Liver (tissue), 9 donors: Measurements from ENCODE around the gene ATXN10. TPM values are rescaled to one million over a fixed set of nuclear protein-coding genes. Genes with fewer than 3 reads are reported as not detected.

ENCODE experiments used
- DNase-seq: peaks from one replicate; pipeline ENCODE4 v3.0.0-alpha.2; 2017; ENCODE audit warnings: low spot score
- H3K27ac ChIP-seq, 2 donors: one replicate each; pipeline ENCODE4 v1.7.0; 2013; ENCODE audit warnings: inconsistent platforms in 2 of 2, low read length in 2 of 2, control low read depth in 1 of 2, low read depth in 1 of 2, mild to moderate bottlenecking in 1 of 2
- H3K27me3 ChIP-seq, 4 donors: one replicate each; pipeline versions ENCODE4 v1.6.1 to v1.7.0; 2013; ENCODE audit warnings: low read length in 3 of 4, inconsistent platforms in 1 of 4, mild to moderate bottlenecking in 1 of 4, moderate library complexity in 1 of 4; ENCODE audit not compliant: control insufficient read depth in 4 of 4, insufficient read depth in 4 of 4
- H3K36me3 ChIP-seq, 4 donors: one replicate each; pipeline versions ENCODE4 v1.6.1 to v1.7.0; 2013; ENCODE audit warnings: low read length in 3 of 4, mild to moderate bottlenecking in 3 of 4, low read depth in 1 of 4, moderate library complexity in 1 of 4; ENCODE audit not compliant: control insufficient read depth in 4 of 4, insufficient read depth in 3 of 4
- H3K4me1 ChIP-seq, 4 donors: one replicate each; pipeline versions ENCODE4 v1.6.1 to v1.7.0; 2013; ENCODE audit warnings: low read length in 3 of 4, mild to moderate bottlenecking in 3 of 4, moderate library complexity in 1 of 4; ENCODE audit not compliant: control insufficient read depth in 4 of 4, insufficient read depth in 4 of 4
- H3K4me3 ChIP-seq, 3 donors: one replicate each; pipeline versions ENCODE4 v1.6.1 to v1.7.0; 2013; ENCODE audit warnings: low read length in 3 of 3, control low read depth in 1 of 3, low read depth in 1 of 3, mild to moderate bottlenecking in 1 of 3
- H3K9ac ChIP-seq, 2 donors: one replicate each; pipeline ENCODE4 v1.7.0; 2013; ENCODE audit warnings: low read length in 2 of 2, mild to moderate bottlenecking in 2 of 2, moderate library complexity in 2 of 2, control low read depth in 1 of 2, low read depth in 1 of 2
- H3K9me3 ChIP-seq, 4 donors: one replicate each; pipeline versions ENCODE4 v1.6.1 to v1.7.0; 2013; ENCODE audit warnings: low read length in 3 of 4; ENCODE audit not compliant: control insufficient read depth in 4 of 4
- FOXA1 ChIP-seq: IDR thresholded peaks from 2 replicates; pipeline ENCODE4 v1.6.1; 2016; ENCODE audit warnings: antibody characterized with exemption
- FOXA2 ChIP-seq: IDR thresholded peaks from 2 replicates; pipeline ENCODE4 v1.6.1; 2016; ENCODE audit warnings: antibody characterized with exemption
- HNF4A ChIP-seq, 2 donors: conservative IDR thresholded peaks; 2 replicates each; pipeline ENCODE4 v1.6.1; 2016; ENCODE audit warnings: antibody characterized with exemption in 2 of 2, mild to moderate bottlenecking in 2 of 2
- HNF4G ChIP-seq: IDR thresholded peaks from 2 replicates; pipeline ENCODE4 v1.6.1; 2016; ENCODE audit warnings: antibody characterized with exemption
- JUND ChIP-seq, 2 donors: IDR thresholded peaks; 2 replicates each; pipeline ENCODE4 v1.6.1; 2016; ENCODE audit warnings: antibody characterized with exemption in 2 of 2
- NR2F2 ChIP-seq: IDR thresholded peaks from 2 replicates; pipeline ENCODE4 v1.6.1; 2016; ENCODE audit warnings: antibody characterized with exemption
- RAD21 ChIP-seq, 2 donors: IDR thresholded peaks; 2 replicates each; pipeline ENCODE4 v1.6.1; 2016; ENCODE audit warnings: antibody characterized with exemption in 2 of 2, mild to moderate bottlenecking in 2 of 2
- RXRA ChIP-seq, 2 donors: IDR thresholded peaks; 2 replicates each; pipeline ENCODE4 v1.6.1; 2017 to 2018; ENCODE audit warnings: antibody characterized with exemption in 2 of 2, mild to moderate bottlenecking in 1 of 2
- SP1 ChIP-seq: IDR thresholded peaks from 2 replicates; pipeline ENCODE4 v1.6.1; 2018; ENCODE audit warnings: antibody characterized with exemption, mild to moderate bottlenecking
- TAF1 ChIP-seq: conservative IDR thresholded peaks from 2 replicates; pipeline ENCODE4 v1.6.1; 2016; ENCODE audit warnings: antibody characterized with exemption, mild to moderate bottlenecking
- YY1 ChIP-seq: IDR thresholded peaks from 2 replicates; pipeline ENCODE4 v1.6.1; 2016; ENCODE audit warnings: antibody characterized with exemption, mild to moderate bottlenecking
- ZBTB33 ChIP-seq: IDR thresholded peaks from 2 replicates; pipeline ENCODE4 v1.6.1; 2016; ENCODE audit warnings: antibody characterized with exemption
- WGBS: extraction: QIAGEN DNeasy Blood & Tissue Kit; methylation state at CpG from one replicate; pipeline ENCODE4 v1.1.7; 2013; 5-methylcytosine and 5-hydroxymethylcytosine counted together
- polyA plus RNA-seq, 2 donors: library from polyadenylated mRNA; stranded (reverse) in 1 of 2; unstranded in 1 of 2; fragments of 200-250 nt in 1 of 2; fragments of >200 nt in 1 of 2; fragmentation: Nextera tagmentation in 1 of 2; extraction: Ambion mirVana in 1 of 2; gene quantifications; one replicate each; pipeline versions ENCODE4 v1.2.1 to v1.2.3, GENCODE V29; 2013 to 2015
- total RNA-seq, 2 donors: library from RNA; depleted of rRNA; stranded (reverse); fragments of >200 nt; gene quantifications; one replicate each; pipeline ENCODE4 v1.2.3, GENCODE V29; 2014
- TF ChIP-seq, protein P1 (sequence below): IDR thresholded peaks from 2 replicates; pipeline ENCODE4 v1.6.1; 2016; ENCODE audit warnings: antibody characterized with exemption
- TF ChIP-seq, protein P2 (sequence below): fragments of 150-350 bp; IDR thresholded peaks from 2 replicates; pipeline ENCODE4 v1.5.1; 2017; ENCODE audit warnings: improper control_type of control experiment, low read depth, low read length; ENCODE audit not compliant: missing input control
- donor health status: healthy.
- donor health status: healthy.
- donor health status: healthy.
- donor health status: healthy.
- donor health status: healthy.

The ATXN10 gene
- total and polyA plus RNA-seq, 4 donors = 34.9 to 100 (median 69.7) TPM

DNA sequence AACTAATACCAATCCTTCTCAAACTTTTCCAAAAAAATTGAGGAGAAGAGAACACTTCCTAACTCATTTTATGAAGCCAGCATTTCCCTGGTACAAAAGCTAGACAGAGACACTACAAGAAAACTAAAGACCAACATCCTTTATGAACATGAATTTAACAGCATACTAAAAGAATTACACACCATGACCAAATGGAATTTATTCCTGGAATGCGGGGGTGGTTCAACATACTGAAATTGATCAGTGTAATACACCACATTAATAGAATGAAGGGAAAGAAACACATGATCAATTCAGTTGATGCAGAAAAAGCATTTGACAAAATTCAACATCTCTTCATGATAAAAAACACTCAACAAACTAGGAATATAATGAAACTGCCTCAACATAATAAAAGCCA, 157.2 kb downstream of the ATXN10 start (continued):
- no peak for TF ChIP-seq ZBTB33
- TF ChIP-seq HNF4G = no peak
- no peak for TF ChIP-seq SP1
- no peak for TF ChIP-seq NR2F2
- TF ChIP-seq JUND (IDR thresholded peaks at IDR 0.05) = no peak
- TF ChIP-seq FOXA1 = no peak
- TF ChIP-seq, protein P1, sequence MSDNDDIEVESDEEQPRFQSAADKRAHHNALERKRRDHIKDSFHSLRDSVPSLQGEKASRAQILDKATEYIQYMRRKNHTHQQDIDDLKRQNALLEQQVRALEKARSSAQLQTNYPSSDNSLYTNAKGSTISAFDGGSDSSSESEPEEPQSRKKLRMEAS = no peak
- no peak for TF ChIP-seq YY1

DNA sequence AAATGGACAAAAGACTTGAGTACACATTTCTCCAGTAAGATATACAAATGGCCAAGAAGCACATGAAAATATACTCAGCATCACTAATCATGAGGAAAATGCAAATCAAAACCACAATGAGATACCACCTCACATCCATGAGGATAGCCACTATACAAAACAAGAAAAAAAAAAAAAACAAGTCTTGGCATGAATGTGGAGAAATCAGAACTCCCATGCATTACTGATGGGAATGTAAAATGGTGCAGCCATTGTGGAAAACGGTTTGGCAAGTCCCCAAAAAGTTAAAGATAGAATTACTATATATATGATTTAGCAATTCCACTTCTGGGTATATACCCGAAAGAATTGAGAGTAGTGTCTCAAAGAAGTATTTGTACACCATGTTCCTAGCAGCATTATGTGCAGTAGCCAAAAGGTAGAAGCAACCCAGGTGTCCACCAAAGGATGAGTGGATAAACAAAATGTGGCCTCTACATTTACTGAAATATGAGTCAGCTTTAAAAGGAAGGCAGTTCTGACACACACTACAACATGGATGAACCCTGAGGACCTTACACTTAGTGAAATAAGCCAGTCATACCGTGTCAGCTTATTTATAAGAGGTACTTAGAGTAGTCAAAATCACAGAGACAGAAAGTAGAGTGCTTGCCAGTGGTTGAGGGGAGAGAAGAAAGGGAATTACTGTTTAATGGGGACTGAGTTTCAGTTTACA, 159.1 kb downstream of the ATXN10 start:
- no peaks in the 10 kb centered on the region for H3K4me1 ChIP-seq
- WGBS = 89% methylated on average over 3 of the region's 3 CpGs
- H3K9ac ChIP-seq = no peak overlapping the region
- H3K27me3 ChIP-seq = no peaks in the 10 kb centered on the region
- no peaks in the 10 kb centered on the region for H3K9me3 ChIP-seq
- no peak overlapping the region for H3K27ac ChIP-seq
- DNase-seq = no peak
- H3K36me3 ChIP-seq = peaks cover 0 to 5% (median 1%) of the 10 kb centered on the region in 4 donors
- TF ChIP-seq RXRA (IDR thresholded peaks at IDR 0.05) (no peak), FOXA2 (no peak), HNF4A (conservative IDR thresholded peaks at IDR 0.05) (no peak), NR2F2 (no peak), TAF1 (no peak), HNF4G (no peak), SP1 (no peak)
- TF ChIP-seq, protein P1 = no peak
- H3K4me3 ChIP-seq = no peak overlapping the region

GRCh38 chr22:45831394-45831793, 159.8 kb downstream of the ATXN10 start:
- H3K9ac ChIP-seq = no peak overlapping the region
- H3K4me1 ChIP-seq = no peaks in the 10 kb centered on the region
- no peak overlapping the region for H3K27ac ChIP-seq
- no peak for DNase-seq
- 85% methylated on average over 2 of the region's 2 CpGs for WGBS
- TF ChIP-seq, protein P2, sequence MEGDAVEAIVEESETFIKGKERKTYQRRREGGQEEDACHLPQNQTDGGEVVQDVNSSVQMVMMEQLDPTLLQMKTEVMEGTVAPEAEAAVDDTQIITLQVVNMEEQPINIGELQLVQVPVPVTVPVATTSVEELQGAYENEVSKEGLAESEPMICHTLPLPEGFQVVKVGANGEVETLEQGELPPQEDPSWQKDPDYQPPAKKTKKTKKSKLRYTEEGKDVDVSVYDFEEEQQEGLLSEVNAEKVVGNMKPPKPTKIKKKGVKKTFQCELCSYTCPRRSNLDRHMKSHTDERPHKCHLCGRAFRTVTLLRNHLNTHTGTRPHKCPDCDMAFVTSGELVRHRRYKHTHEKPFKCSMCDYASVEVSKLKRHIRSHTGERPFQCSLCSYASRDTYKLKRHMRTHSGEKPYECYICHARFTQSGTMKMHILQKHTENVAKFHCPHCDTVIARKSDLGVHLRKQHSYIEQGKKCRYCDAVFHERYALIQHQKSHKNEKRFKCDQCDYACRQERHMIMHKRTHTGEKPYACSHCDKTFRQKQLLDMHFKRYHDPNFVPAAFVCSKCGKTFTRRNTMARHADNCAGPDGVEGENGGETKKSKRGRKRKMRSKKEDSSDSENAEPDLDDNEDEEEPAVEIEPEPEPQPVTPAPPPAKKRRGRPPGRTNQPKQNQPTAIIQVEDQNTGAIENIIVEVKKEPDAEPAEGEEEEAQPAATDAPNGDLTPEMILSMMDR = peak; percentile 54
- TF ChIP-seq YY1 (no peak), RAD21 (IDR thresholded peaks at IDR 0.05) (peak; percentile 70 to 76)
- no peak overlapping the region for H3K4me3 ChIP-seq
- no peaks in the 10 kb centered on the region for H3K9me3 ChIP-seq
- H3K27me3 ChIP-seq = no peaks in the 10 kb centered on the region
- peaks cover 0 to 5% (median 1%) of the 10 kb centered on the region in 4 donors for H3K36me3 ChIP-seq
